ENCODE measurements around the gene EFNA2. TPM values are rescaled to one million over a fixed set of nuclear protein-coding genes. Genes with fewer than 3 reads are reported as not detected.

Gene EFNA2
- total and polyA plus RNA-seq, 2 experiments from 2014 or later: 2.7 to 10.3 TPM

- Histone ChIP-seq H3K27me3 (ENCODE audit: insufficient read depth) (0 out of 2 replicates have a peak, but pooled peaks cover 10% of the 10 kb centered on the region), H3K9me2 (ENCODE audit: insufficient read depth) (no peaks in the 10 kb centered on the region), H3F3A (replicated peaks; ENCODE audit: low read depth) (no peaks in the 10 kb centered on the region; the same call in 1 of the 2 replicates), H4K20me1 (replicated peaks; ENCODE audit: insufficient read depth) (no peaks in the 10 kb centered on the region), H3K27ac (ENCODE audit: low read depth) (no peak overlapping the region), H3K36me3 (ENCODE audit: insufficient read depth) (no peaks in the 10 kb centered on the region), H3K79me2 (replicated peaks; ENCODE audit: insufficient read depth) (no peaks in the 10 kb centered on the region), H2AFZ (peak overlapping the region; percentile 98), H3K4me2 (peak overlapping the region; percentile 86), H3K4me1 (ENCODE audit: insufficient read depth) (no peaks in the 10 kb centered on the region), H3K4me3 (peak overlapping the region; percentile 65)
- no peaks in the 10 kb centered on the region for H3K9me3 Mint-ChIP-seq
- DNase-seq (ENCODE audit: low spot score): no peak
- ATAC-seq: no peak
- peak overlapping the region; percentile 50 for H3K4me3 Mint-ChIP-seq
- H3K36me3 Mint-ChIP-seq (ENCODE audit: low read depth): no peaks in the 10 kb centered on the region
- peaks cover 16% of the 10 kb centered on the region for H3K27me3 Mint-ChIP-seq (ENCODE audit: insufficient read depth, low read depth, poor library complexity)
- H3K4me1 Mint-ChIP-seq: peaks cover 5% of the 10 kb centered on the region
- TF ChIP-seq EZH2phosphoT487 (IDR thresholded peaks at IDR 0.05; ENCODE audit: unreplicated experiment): no peak
- no peak for TF ChIP-seq ETS1 (IDR thresholded peaks at IDR 0.05)
- TF ChIP-seq, protein P1, sequence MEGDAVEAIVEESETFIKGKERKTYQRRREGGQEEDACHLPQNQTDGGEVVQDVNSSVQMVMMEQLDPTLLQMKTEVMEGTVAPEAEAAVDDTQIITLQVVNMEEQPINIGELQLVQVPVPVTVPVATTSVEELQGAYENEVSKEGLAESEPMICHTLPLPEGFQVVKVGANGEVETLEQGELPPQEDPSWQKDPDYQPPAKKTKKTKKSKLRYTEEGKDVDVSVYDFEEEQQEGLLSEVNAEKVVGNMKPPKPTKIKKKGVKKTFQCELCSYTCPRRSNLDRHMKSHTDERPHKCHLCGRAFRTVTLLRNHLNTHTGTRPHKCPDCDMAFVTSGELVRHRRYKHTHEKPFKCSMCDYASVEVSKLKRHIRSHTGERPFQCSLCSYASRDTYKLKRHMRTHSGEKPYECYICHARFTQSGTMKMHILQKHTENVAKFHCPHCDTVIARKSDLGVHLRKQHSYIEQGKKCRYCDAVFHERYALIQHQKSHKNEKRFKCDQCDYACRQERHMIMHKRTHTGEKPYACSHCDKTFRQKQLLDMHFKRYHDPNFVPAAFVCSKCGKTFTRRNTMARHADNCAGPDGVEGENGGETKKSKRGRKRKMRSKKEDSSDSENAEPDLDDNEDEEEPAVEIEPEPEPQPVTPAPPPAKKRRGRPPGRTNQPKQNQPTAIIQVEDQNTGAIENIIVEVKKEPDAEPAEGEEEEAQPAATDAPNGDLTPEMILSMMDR (conservative IDR thresholded peaks at IDR 0.05; ENCODE audit: low read depth in 2 of 2): no peak
- TF ChIP-seq STAT1 (IDR thresholded peaks at IDR 0.05; ENCODE audit: unreplicated experiment): no peak
- no peak for TF ChIP-seq JUNB (IDR thresholded peaks at IDR 0.05; ENCODE audit: unreplicated experiment)
- no peak for TF ChIP-seq ZNF114 (CRISPR knock-in tag; IDR thresholded peaks at IDR 0.05)
- TF ChIP-seq, protein P2, sequence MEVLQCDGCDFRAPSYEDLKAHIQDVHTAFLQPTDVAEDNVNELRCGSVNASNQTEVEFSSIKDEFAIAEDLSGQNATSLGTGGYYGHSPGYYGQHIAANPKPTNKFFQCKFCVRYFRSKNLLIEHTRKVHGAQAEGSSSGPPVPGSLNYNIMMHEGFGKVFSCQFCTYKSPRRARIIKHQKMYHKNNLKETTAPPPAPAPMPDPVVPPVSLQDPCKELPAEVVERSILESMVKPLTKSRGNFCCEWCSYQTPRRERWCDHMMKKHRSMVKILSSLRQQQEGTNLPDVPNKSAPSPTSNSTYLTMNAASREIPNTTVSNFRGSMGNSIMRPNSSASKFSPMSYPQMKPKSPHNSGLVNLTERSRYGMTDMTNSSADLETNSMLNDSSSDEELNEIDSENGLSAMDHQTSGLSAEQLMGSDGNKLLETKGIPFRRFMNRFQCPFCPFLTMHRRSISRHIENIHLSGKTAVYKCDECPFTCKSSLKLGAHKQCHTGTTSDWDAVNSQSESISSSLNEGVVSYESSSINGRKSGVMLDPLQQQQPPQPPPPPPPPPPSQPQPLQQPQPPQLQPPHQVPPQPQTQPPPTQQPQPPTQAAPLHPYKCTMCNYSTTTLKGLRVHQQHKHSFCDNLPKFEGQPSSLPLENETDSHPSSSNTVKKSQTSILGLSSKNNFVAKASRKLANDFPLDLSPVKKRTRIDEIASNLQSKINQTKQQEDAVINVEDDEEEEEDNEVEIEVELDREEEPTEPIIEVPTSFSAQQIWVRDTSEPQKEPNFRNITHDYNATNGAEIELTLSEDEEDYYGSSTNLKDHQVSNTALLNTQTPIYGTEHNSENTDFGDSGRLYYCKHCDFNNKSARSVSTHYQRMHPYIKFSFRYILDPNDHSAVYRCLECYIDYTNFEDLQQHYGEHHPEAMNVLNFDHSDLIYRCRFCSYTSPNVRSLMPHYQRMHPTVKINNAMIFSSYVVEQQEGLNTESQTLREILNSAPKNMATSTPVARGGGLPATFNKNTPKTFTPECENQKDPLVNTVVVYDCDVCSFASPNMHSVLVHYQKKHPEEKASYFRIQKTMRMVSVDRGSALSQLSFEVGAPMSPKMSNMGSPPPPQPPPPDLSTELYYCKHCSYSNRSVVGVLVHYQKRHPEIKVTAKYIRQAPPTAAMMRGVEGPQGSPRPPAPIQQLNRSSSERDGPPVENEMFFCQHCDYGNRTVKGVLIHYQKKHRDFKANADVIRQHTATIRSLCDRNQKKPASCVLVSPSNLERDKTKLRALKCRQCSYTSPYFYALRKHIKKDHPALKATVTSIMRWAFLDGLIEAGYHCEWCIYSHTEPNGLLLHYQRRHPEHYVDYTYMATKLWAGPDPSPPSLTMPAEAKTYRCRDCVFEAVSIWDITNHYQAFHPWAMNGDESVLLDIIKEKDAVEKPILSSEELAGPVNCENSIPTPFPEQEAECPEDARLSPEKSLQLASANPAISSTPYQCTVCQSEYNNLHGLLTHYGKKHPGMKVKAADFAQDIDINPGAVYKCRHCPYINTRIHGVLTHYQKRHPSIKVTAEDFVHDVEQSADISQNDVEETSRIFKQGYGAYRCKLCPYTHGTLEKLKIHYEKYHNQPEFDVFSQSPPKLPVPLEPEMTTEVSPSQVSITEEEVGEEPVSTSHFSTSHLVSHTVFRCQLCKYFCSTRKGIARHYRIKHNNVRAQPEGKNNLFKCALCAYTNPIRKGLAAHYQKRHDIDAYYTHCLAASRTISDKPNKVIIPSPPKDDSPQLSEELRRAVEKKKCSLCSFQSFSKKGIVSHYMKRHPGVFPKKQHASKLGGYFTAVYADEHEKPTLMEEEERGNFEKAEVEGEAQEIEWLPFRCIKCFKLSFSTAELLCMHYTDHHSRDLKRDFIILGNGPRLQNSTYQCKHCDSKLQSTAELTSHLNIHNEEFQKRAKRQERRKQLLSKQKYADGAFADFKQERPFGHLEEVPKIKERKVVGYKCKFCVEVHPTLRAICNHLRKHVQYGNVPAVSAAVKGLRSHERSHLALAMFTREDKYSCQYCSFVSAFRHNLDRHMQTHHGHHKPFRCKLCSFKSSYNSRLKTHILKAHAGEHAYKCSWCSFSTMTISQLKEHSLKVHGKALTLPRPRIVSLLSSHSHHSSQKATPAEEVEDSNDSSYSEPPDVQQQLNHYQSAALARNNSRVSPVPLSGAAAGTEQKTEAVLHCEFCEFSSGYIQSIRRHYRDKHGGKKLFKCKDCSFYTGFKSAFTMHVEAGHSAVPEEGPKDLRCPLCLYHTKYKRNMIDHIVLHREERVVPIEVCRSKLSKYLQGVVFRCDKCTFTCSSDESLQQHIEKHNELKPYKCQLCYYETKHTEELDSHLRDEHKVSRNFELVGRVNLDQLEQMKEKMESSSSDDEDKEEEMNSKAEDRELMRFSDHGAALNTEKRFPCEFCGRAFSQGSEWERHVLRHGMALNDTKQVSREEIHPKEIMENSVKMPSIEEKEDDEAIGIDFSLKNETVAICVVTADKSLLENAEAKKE (CRISPR knock-in tag; IDR thresholded peaks at IDR 0.05): no peak
- H3K27ac Mint-ChIP-seq: no peak overlapping the region
These were observed 38.7 kb downstream of the EFNA2 start for GRCh38 chr19:1324249-1324805.

Data from GM23338 (cell line).